SJSA1 (cell line): Measurements from ENCODE around the gene WHRN. TPM values are rescaled to one million over a fixed set of nuclear protein-coding genes. Genes with fewer than 3 reads are reported as not detected.

Experiments used
- DNase-seq, 2 experiments: peaks; one replicate each; pipeline ENCODE4 v3.0.0-alpha.2; 2015 to 2020; ENCODE audit warnings: low spot score in 2 of 2, low read depth in 1 of 2
- H3K27ac ChIP-seq: fragments of 250-450 bp; sonication (Bioruptor Pico); 2 replicates; pipeline ENCODE4 v1.5.1; 2020; ENCODE audit warnings: mild to moderate bottlenecking, moderate library complexity
- H3K27me3 ChIP-seq: fragments of 250-450 bp; sonication (Bioruptor Pico); replicated peaks from 2 replicates; pipeline ENCODE4 v1.5.1; 2020; ENCODE audit warnings: mild to moderate bottlenecking, moderate library complexity
- H3K36me3 ChIP-seq: fragments of 250-450 bp; sonication (Bioruptor Pico); 2 replicates; pipeline ENCODE4 v1.5.1; 2020; ENCODE audit warnings: mild to moderate bottlenecking
- H3K4me1 ChIP-seq: fragments of 250-450 bp; sonication (Bioruptor Pico); replicated peaks from 2 replicates; pipeline ENCODE4 v1.6.1; 2021; ENCODE audit warnings: mild to moderate bottlenecking
- H3K4me3 ChIP-seq: fragments of 250-450 bp; sonication (Bioruptor Pico); 2 replicates; pipeline ENCODE4 v1.5.1; 2020; ENCODE audit warnings: mild to moderate bottlenecking
- H3K9me3 ChIP-seq: fragments of 250-450 bp; sonication (Bioruptor Pico); replicated peaks from 2 replicates; pipeline ENCODE4 v1.5.1; 2020; ENCODE audit warnings: mild to moderate bottlenecking
- total RNA-seq: library from RNA; depleted of rRNA; stranded (reverse); fragments of >200 nt; shearing (Covaris generic); gene quantifications from 2 replicates; pipeline ENCODE4 v1.2.3, GENCODE V29; 2014

Gene WHRN
- total RNA-seq, 1 experiment from 2014 or later = 1.4 TPM

DNA sequence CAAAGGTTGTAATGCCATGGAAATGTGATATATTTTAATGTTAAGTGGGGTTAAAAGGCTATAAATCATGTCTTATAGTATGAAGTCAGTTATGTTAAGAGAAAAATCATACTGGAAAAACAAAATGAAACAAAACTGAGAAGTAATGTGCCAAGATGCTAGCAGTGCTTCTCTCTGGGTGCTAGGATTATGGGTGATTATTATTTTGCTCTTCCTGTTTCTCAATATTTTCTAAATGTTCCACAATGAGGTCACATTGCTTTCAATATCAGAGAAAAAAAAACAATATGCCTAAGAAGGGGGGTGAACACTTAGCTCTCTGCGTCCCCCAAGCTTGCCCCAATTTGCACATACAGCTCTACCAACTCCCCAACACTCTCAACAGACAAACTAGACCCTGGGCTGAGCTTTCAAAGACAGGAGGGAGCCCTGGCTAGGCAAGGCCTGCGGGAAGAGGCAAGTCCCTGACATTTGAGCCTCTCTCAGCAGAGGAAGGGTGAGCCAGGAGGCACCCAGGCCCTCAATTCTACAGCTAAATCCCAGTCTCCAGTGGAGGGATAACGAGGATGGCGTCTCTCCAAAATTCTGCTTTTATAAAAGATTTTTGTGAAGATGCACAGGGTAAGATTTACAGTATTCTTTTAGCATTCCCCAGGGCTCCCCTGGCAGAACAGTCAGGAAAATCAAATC, 24.4 kb downstream of the WHRN start:
- Histone ChIP-seq H3K4me3 (no peak overlapping the region), H3K27ac (no peak overlapping the region), H3K4me1 (peaks cover 8% of the 10 kb centered on the region), H3K27me3 (no peaks in the 10 kb centered on the region), H3K36me3 (no peaks in the 10 kb centered on the region), H3K9me3 (no peaks in the 10 kb centered on the region)
- DNase-seq = no peak

- no peaks in the 10 kb centered on the region for H3K36me3 ChIP-seq
- no peaks in the 10 kb centered on the region for H3K9me3 ChIP-seq
- no peaks in the 10 kb centered on the region for H3K4me1 ChIP-seq
- H3K4me3 ChIP-seq = no peak overlapping the region
- DNase-seq = no peak
- H3K27me3 ChIP-seq = no peaks in the 10 kb centered on the region
- no peak overlapping the region for H3K27ac ChIP-seq
Measured at GRCh38 chr9:114478871-114479270, 26.4 kb downstream of the WHRN start.

DNA sequence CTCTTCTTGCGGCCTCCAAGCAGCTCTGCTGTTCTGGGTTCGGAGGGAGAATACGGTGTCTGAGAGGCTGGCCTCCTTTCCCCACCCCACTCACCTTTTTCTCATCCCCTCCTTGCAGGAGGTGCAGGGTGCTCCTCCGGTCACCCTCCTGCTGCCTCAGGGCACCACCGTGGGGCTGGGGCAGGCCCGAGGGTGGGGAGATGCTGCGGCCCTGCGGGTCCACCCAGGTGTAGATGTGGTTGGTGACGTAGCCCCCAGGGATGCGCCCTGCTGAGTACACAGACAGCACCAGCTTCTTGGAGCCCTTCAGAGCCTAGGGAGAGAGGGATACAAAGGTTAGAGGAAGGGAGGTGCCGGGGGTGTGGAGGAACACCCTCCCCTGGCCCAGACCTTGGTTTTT, 26.8 kb downstream of the WHRN start:
- H3K36me3 ChIP-seq = no peaks in the 10 kb centered on the region
- no peak for DNase-seq
- H3K4me1 ChIP-seq = no peaks in the 10 kb centered on the region
- no peaks in the 10 kb centered on the region for H3K9me3 ChIP-seq
- H3K27me3 ChIP-seq = no peaks in the 10 kb centered on the region
- no peak overlapping the region for H3K4me3 ChIP-seq
- H3K27ac ChIP-seq = no peak overlapping the region

- Histone ChIP-seq H3K27me3 (no peaks in the 10 kb centered on the region), H3K4me1 (no peaks in the 10 kb centered on the region), H3K9me3 (no peaks in the 10 kb centered on the region), H3K36me3 (no peaks in the 10 kb centered on the region), H3K27ac (no peak overlapping the region), H3K4me3 (no peak overlapping the region)
- no peak for DNase-seq
Measured at GRCh38 chr9:114477642-114478041, 27.6 kb downstream of the WHRN start.

GRCh38 chr9:114476891-114477469, 28.3 kb downstream of the WHRN start:
- Histone ChIP-seq H3K27me3 (no peaks in the 10 kb centered on the region), H3K27ac (no peak overlapping the region), H3K9me3 (no peaks in the 10 kb centered on the region), H3K36me3 (no peaks in the 10 kb centered on the region), H3K4me3 (no peak overlapping the region), H3K4me1 (no peaks in the 10 kb centered on the region)
- DNase-seq = no peak

GRCh38 chr9:114475412-114476135, 29.7 kb downstream of the WHRN start:
- DNase-seq = no peak
- H3K4me3 ChIP-seq = no peak overlapping the region
- no peak overlapping the region for H3K27ac ChIP-seq
- H3K36me3 ChIP-seq = no peaks in the 10 kb centered on the region
- no peaks in the 10 kb centered on the region for H3K27me3 ChIP-seq
- H3K9me3 ChIP-seq = no peaks in the 10 kb centered on the region
- H3K4me1 ChIP-seq = no peaks in the 10 kb centered on the region

DNA sequence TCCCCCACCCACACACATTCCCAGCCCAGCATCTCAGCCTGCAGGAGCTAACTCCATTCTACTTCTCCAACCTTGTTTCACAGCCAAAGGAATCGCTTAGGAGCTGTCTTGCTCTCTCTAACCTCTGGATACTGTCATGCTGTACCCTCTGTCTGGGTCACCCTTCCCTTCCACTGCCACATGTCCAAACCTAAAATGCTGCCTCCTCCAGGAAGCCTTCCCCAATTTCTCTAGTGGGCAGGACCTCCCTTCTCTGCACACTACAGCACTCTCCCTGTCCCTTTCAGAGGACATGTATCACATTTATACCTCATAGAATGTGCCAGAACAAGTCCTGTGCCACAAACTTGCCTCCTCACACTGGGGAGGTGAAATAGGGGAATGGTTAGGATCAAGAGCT, 30.8 kb downstream of the WHRN start:
- DNase-seq = no peak
- Histone ChIP-seq H3K4me1 (no peaks in the 10 kb centered on the region), H3K9me3 (no peaks in the 10 kb centered on the region), H3K36me3 (no peaks in the 10 kb centered on the region), H3K27ac (no peak overlapping the region), H3K4me3 (no peak overlapping the region), H3K27me3 (no peaks in the 10 kb centered on the region)

- no peaks in the 10 kb centered on the region for H3K36me3 ChIP-seq
- no peak overlapping the region for H3K4me3 ChIP-seq
- H3K9me3 ChIP-seq = no peaks in the 10 kb centered on the region
- H3K4me1 ChIP-seq = no peaks in the 10 kb centered on the region
- H3K27ac ChIP-seq = no peak overlapping the region
- no peaks in the 10 kb centered on the region for H3K27me3 ChIP-seq
- no peak for DNase-seq
Measured at GRCh38 chr9:114473447-114473801, 31.8 kb downstream of the WHRN start.

- H3K4me1 ChIP-seq = no peaks in the 10 kb centered on the region
- H3K36me3 ChIP-seq = no peaks in the 10 kb centered on the region
- H3K27ac ChIP-seq = no peak overlapping the region
- no peak for DNase-seq
- no peaks in the 10 kb centered on the region for H3K27me3 ChIP-seq
- H3K4me3 ChIP-seq = no peak overlapping the region
- H3K9me3 ChIP-seq = no peaks in the 10 kb centered on the region
Measured at GRCh38 chr9:114472765-114473446, 32.4 kb downstream of the WHRN start.

- no peak for DNase-seq
- no peaks in the 10 kb centered on the region for H3K9me3 ChIP-seq
- H3K27me3 ChIP-seq = no peaks in the 10 kb centered on the region
- no peak overlapping the region for H3K4me3 ChIP-seq
- no peaks in the 10 kb centered on the region for H3K4me1 ChIP-seq
- H3K27ac ChIP-seq = no peak overlapping the region
- no peaks in the 10 kb centered on the region for H3K36me3 ChIP-seq
Measured at GRCh38 chr9:114471157-114471556, 34.1 kb downstream of the WHRN start.

- H3K27ac ChIP-seq = no peak overlapping the region
- H3K36me3 ChIP-seq = no peaks in the 10 kb centered on the region
- DNase-seq = no peak
- no peaks in the 10 kb centered on the region for H3K27me3 ChIP-seq
- H3K4me3 ChIP-seq = no peak overlapping the region
- no peaks in the 10 kb centered on the region for H3K4me1 ChIP-seq
- H3K9me3 ChIP-seq = no peaks in the 10 kb centered on the region
Measured at GRCh38 chr9:114470581-114470980, 34.7 kb downstream of the WHRN start.

DNA sequence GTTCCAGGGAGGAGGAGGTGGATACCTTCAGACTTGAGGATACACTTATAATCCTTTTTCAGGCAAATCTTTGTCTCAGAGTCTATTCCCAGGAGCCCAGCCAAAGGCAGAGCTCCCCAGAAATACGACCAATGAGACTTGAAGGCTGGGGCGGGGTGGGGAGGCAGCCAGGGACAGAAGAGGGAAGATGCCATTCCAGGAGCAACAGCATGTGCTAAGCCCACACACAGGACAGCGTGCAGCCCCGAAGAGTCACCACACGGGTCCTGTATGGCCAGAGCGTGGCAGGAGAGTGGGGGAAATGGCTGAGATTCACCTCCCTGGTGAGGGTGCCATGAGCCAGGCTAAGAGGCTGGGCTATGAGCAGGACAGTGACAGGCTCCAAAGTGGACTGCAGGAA, 35.2 kb downstream of the WHRN start:
- H3K36me3 ChIP-seq = no peaks in the 10 kb centered on the region
- DNase-seq = no peak
- no peaks in the 10 kb centered on the region for H3K4me1 ChIP-seq
- H3K4me3 ChIP-seq = no peak overlapping the region
- H3K27ac ChIP-seq = no peak overlapping the region
- no peaks in the 10 kb centered on the region for H3K27me3 ChIP-seq
- no peaks in the 10 kb centered on the region for H3K9me3 ChIP-seq

DNA sequence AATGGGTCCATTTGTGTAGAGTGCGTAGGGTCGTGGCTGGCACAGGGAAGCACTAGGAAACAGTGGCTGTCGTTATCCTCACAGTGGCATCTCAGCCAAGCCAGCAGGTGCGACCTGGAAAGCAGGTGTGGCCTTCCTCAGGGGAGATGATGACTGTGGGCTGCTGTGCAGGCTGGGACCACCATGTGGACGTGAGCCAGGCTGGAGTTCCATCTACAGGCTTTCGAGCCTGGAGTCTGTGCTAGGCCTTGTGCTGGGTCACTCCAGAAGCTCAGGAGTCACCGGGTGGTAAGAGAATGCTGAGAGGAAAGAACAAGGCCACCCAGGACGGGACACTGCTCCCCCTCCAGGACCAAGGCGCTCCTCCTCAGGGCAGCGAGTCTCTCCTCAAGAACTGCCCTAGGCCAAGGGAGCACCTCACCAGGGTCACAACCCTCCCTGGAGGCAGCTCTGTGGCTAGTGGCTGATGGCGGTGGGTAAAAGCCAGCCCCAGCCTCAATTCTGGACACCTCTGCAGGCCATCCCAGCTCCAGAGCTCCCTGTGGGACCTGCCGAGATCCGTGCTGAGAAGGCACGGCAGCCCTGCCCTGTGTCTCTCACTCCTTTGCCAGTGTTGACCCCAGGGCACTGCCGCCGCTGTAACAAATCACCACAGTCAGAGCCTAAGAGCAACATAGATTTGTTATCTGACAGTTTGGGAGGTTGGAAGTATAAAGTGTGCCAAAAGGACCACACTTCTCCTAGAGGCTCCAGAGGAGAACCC, 36.0 kb downstream of the WHRN start:
- no peak for DNase-seq
- H3K4me1 ChIP-seq = no peaks in the 10 kb centered on the region
- no peaks in the 10 kb centered on the region for H3K9me3 ChIP-seq
- no peak overlapping the region for H3K27ac ChIP-seq
- no peaks in the 10 kb centered on the region for H3K36me3 ChIP-seq
- no peaks in the 10 kb centered on the region for H3K27me3 ChIP-seq
- no peak overlapping the region for H3K4me3 ChIP-seq
